Measurements from ENCODE around the gene NOD1. TPM values are rescaled to one million over a fixed set of nuclear protein-coding genes. Genes with fewer than 3 reads are reported as not detected.
A peak's percentile ranks its signal among the peaks of the same experiment; 100 is the strongest.

Gene NOD1
- total and polyA plus RNA-seq, 8 donors = 1.9 to 9.9 (median 3.3) TPM

DNA sequence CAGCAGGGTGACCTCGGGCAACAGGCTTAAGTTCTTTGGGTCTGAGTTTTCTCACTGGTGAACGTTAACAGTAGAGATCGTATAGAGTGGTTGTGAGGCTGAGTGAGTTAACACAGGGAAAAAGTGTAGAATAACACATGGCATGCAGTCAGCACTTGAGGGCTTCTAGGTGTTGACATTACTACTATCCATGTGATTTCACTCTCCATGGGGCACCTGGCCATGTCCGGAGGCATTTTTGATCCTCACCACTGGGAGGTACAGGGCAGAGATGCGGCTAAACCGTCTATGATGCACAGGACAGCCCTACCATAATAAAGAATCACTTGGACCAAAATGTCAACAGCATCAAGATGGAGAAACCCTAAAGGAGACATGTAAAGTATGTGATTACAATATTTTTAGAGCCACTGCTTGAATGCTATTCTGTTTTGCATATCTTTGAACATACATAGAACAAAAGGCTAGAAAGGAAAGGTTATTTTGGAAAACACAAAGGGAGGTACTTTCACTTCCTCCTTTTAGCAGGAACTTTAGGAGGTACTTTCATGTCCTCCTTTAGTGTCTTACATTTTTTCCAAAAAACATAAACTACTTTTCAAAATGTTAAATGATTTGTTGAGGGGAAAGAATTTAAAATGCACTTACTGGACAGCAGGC is 44.3 kb downstream of the NOD1 start:
- 64 to 66% methylated on average over 6 of the region's 6 CpGs for WGBS, 2 donors
- Histone ChIP-seq H3K4me1 (peaks cover 31 to 35% (median 33%) of the 10 kb centered on the region in 3 donors), H3K27me3 (no peaks in the 10 kb centered on the region), H3K27ac (no peak overlapping the region), H3K9me3 (no peaks in the 10 kb centered on the region), H3K4me3 (no peak overlapping the region), H3K36me3 (no peaks in the 10 kb centered on the region)
- FAIRE-seq (no peak), ATAC-seq (peak in 2 of 4 donors; percentile 2 to 11), DNase-seq (peak in 1 of 6 donors; percentile 11)
- TF ChIP-seq, protein P1, sequence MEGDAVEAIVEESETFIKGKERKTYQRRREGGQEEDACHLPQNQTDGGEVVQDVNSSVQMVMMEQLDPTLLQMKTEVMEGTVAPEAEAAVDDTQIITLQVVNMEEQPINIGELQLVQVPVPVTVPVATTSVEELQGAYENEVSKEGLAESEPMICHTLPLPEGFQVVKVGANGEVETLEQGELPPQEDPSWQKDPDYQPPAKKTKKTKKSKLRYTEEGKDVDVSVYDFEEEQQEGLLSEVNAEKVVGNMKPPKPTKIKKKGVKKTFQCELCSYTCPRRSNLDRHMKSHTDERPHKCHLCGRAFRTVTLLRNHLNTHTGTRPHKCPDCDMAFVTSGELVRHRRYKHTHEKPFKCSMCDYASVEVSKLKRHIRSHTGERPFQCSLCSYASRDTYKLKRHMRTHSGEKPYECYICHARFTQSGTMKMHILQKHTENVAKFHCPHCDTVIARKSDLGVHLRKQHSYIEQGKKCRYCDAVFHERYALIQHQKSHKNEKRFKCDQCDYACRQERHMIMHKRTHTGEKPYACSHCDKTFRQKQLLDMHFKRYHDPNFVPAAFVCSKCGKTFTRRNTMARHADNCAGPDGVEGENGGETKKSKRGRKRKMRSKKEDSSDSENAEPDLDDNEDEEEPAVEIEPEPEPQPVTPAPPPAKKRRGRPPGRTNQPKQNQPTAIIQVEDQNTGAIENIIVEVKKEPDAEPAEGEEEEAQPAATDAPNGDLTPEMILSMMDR (IDR thresholded peaks at IDR 0.05) = no peak
- intact Hi-C loops (cut with DNase I) = no loop called here

DNA sequence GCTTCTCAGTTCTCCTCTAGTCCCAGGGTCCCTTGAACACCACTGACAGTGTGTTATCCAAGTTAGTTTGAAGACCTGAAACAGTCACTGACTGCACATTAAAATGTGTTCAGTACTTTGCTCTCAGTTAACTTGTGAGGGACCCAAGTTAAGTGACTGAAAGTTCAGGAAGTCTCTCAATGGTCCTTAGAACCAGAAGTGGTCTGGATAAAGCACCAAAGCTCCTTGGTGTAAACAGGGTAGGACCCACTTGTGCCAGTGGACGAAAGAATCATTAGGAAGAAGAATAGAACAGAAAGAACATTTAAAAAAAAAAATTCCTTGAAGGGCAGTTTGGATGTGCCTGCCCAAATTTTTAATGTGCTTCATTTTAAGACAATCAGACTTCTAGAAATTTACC is 45.1 kb downstream of the NOD1 start:
- FAIRE-seq (no peak), DNase-seq (no peak), ATAC-seq (no peak)
- Histone ChIP-seq H3K36me3 (no peaks in the 10 kb centered on the region), H3K4me3 (no peak overlapping the region), H3K27ac (peak overlapping the region in 3 of 4 donors; percentile 19 to 58 (median 44)), H3K27me3 (no peaks in the 10 kb centered on the region), H3K9me3 (no peaks in the 10 kb centered on the region), H3K4me1 (peaks cover 31 to 35% (median 33%) of the 10 kb centered on the region in 3 donors)
- TF ChIP-seq, protein P1 (IDR thresholded peaks at IDR 0.05) = no peak
- intact Hi-C loops (cut with DNase I) = no loop called here
- WGBS, 2 donors = 61 to 78% methylated on average over 1 of the region's 1 CpG

DNA sequence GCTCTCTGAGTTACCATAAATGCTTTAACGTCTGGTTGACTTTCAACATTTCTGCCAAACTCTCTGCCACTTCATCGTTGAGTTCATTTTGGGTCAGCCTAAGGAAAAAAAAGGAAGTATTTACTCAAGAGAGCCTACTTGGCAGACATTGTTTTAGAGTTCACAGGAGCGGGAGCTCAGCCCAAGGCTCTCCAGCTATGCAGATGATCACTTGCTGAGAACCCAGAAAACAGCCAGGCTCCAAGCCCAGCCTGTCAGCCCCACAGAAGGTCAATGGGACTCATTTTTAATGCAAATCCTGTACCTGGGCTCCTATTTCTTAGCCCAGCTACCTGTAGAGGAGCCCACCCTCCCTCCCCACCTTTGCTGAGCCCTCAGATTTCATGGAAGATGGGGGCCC is 45.5 kb downstream of the NOD1 start:
- ATAC-seq (peak; percentile 83 to 87 (median 85)), FAIRE-seq (peak; percentile 80), DNase-seq (peak in 4 of 6 donors; percentile 66 to 81 (median 69))
- WGBS, 2 donors = 2 to 5% methylated on average over 3 of the region's 3 CpGs
- H3K27me3 ChIP-seq = no peaks in the 10 kb centered on the region
- H3K9me3 ChIP-seq = no peaks in the 10 kb centered on the region
- no peaks in the 10 kb centered on the region for H3K36me3 ChIP-seq
- no peak overlapping the region for H3K4me3 ChIP-seq
- peaks cover 31 to 35% (median 33%) of the 10 kb centered on the region in 3 donors for H3K4me1 ChIP-seq
- TF ChIP-seq, protein P1 (IDR thresholded peaks at IDR 0.05) = no peak
- intact Hi-C loops (cut with DNase I) = no loop called here
- H3K27ac ChIP-seq = peak overlapping the region in 3 of 4 donors; percentile 19 to 58 (median 44)

DNA sequence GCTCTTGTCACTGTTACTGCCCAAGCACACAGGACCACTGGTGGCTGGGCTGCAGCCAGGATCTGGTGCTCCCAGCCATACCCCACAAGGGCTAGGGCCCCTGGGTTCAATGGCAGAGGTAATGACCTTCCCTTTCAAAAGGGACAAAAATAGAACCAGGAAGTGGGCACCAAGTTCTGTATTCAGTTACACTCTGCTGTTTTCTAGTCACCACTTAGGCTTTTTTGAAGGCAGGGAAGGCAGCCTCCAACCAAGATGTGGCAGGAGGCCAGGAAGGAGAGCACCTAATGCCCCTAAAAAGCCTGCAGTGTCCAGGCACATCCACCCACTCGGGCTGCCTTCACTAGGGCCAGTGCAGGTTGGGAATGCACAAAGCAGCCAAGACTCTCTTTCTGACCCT is 47.8 kb downstream of the NOD1 start:
- 27 to 35% methylated on average over 1 of the region's 1 CpG for WGBS, 2 donors
- Histone ChIP-seq H3K4me1 (peaks cover 31 to 35% (median 33%) of the 10 kb centered on the region in 3 donors), H3K4me3 (no peak overlapping the region), H3K9me3 (no peaks in the 10 kb centered on the region), H3K27ac (peak overlapping the region in 1 of 4 donors; percentile 1), H3K36me3 (no peaks in the 10 kb centered on the region), H3K27me3 (no peaks in the 10 kb centered on the region)
- ATAC-seq (peak in 2 of 4 donors; percentile 13 to 25), FAIRE-seq (no peak), DNase-seq (no peak)
- TF ChIP-seq, protein P1 (IDR thresholded peaks at IDR 0.05) = no peak
- intact Hi-C loops (cut with DNase I) = no loop called here

DNA sequence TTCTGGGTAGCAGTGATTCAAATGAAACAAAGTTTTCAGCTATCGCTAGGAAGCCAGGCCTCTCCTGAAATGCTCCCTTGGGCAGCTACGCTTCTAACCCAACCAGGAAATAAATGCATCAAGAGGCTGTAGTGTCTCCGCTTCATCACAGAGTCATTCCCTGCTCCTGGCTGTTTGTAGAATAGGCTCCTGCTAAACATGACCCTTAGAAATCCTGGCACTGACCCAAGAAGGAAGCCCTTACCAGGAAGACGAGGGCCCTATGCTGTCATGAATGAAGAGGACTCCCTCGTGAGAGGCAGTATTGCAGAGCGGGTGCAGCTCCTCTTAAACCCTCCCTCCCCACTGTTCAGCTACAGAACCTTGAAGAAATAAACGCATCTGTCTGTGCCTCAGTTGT is 48.3 kb downstream of the NOD1 start:
- no peaks in the 10 kb centered on the region for H3K36me3 ChIP-seq
- TF ChIP-seq, protein P1 (IDR thresholded peaks at IDR 0.05) = no peak
- no peaks in the 10 kb centered on the region for H3K27me3 ChIP-seq
- peak in 1 of 6 donors; percentile 11 for DNase-seq
- H3K27ac ChIP-seq = peak overlapping the region in 1 of 4 donors; percentile 1
- H3K9me3 ChIP-seq = no peaks in the 10 kb centered on the region
- H3K4me1 ChIP-seq = peaks cover 31 to 35% (median 33%) of the 10 kb centered on the region in 3 donors
- 74 to 75% methylated on average over 7 of the region's 7 CpGs for WGBS, 2 donors
- no peak overlapping the region for H3K4me3 ChIP-seq
- FAIRE-seq = no peak
- peak in 3 of 4 donors; percentile 8 to 57 (median 30) for ATAC-seq
- intact Hi-C loops (cut with DNase I) = no loop called here

Data from pancreas (tissue), 10 donors.